ENCODE measurements around the gene STAG1.

DNA sequence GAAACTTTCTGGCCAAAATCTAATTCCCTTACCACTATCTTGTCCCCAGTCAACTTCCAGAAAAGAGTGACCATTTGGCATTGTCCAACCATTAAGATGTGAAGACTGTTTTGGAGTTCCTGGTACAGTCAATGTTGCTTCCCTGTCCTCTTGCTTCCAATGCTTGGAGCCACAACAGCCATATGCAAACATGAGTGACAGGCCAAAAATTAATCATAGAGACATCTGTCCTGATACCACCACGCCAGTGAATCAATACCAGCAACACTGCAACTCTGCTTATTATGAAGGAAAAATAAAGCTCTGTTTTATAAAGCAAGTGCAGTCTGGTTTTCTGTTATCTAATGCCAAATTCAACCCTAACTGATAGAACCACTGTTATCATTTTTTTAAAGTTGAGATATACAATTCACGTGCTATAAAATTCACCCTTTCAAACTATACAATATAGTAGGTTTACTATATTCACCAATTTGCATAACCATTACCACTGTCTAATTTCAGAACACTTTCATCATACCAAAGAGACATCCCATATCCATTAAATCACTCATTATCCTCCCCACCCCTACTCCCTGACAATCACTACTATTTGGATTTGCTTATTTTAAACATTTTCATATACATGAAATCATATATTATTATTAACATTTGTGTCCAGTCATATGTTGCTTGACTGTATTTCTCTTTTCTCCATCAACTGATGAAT is 76.9 kb downstream of the STAG1 start:
- TF ChIP-seq, protein P1, sequence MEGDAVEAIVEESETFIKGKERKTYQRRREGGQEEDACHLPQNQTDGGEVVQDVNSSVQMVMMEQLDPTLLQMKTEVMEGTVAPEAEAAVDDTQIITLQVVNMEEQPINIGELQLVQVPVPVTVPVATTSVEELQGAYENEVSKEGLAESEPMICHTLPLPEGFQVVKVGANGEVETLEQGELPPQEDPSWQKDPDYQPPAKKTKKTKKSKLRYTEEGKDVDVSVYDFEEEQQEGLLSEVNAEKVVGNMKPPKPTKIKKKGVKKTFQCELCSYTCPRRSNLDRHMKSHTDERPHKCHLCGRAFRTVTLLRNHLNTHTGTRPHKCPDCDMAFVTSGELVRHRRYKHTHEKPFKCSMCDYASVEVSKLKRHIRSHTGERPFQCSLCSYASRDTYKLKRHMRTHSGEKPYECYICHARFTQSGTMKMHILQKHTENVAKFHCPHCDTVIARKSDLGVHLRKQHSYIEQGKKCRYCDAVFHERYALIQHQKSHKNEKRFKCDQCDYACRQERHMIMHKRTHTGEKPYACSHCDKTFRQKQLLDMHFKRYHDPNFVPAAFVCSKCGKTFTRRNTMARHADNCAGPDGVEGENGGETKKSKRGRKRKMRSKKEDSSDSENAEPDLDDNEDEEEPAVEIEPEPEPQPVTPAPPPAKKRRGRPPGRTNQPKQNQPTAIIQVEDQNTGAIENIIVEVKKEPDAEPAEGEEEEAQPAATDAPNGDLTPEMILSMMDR (IDR thresholded peaks at IDR 0.05) = no peak
- TF ChIP-seq EP300 (IDR thresholded peaks at IDR 0.05) = no peak
- no peak for TF ChIP-seq POLR2A (IDR thresholded peaks at IDR 0.05)

All from tibial nerve (tissue), 4 donors.